OCI-LY1 (cell line): ENCODE data around the gene MED13L.

ENCODE experiments used
- EZH2 ChIP-seq: fragments of 200-600 bp; sonication (generic), shearing (Covaris generic); IDR thresholded peaks from 2 replicates; pipeline ENCODE4 v1.8.0; 2017; ENCODE audit warnings: borderline replicate concordance, mixed run types, mild to moderate bottlenecking, antibody characterized with exemption, low read length, moderate library complexity, mixed read lengths
- TF ChIP-seq, protein P1 (sequence below): fragments of 200-600 bp; sonication (generic), shearing (Covaris generic); IDR thresholded peaks from 2 replicates; pipeline ENCODE4 v1.5.1; 2017; ENCODE audit warnings: mild to moderate bottlenecking, antibody characterized with exemption, low read length, moderate library complexity, mixed read lengths

DNA sequence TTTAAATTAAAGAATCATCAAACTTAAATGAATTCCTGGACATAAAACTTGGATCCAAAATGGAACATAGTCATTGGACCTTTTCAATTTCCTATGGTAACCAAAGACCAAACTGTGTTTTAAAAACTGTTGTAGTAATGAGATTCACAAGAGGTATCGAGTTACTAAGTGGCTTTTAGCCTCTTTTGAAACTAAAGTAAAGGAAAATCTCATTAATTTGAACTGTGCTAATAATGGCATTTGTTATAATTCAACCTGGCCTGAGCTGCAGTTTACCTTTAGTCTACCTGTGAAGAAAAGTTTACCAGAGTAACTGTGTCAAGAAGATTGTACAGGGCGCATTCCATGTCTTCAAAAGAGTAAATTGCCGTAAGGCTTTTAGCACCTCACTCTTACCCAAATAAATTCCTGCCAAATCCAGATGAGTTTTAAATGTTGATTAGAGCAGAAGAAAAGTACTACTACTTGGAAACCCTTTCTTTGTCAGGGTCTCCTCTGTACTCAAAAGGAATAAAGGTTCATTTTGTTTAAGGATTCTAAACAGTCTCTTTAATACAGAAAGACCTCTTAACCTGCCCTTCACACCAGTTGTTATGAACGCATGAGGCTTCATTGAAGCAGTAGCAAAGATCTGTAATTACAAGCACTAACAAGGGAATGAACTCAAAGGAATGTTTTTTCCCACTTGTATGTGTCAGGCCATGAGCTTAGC lies 17.1 kb upstream of the MED13L start:
- TF ChIP-seq EZH2, result no peak
- TF ChIP-seq, protein P1, sequence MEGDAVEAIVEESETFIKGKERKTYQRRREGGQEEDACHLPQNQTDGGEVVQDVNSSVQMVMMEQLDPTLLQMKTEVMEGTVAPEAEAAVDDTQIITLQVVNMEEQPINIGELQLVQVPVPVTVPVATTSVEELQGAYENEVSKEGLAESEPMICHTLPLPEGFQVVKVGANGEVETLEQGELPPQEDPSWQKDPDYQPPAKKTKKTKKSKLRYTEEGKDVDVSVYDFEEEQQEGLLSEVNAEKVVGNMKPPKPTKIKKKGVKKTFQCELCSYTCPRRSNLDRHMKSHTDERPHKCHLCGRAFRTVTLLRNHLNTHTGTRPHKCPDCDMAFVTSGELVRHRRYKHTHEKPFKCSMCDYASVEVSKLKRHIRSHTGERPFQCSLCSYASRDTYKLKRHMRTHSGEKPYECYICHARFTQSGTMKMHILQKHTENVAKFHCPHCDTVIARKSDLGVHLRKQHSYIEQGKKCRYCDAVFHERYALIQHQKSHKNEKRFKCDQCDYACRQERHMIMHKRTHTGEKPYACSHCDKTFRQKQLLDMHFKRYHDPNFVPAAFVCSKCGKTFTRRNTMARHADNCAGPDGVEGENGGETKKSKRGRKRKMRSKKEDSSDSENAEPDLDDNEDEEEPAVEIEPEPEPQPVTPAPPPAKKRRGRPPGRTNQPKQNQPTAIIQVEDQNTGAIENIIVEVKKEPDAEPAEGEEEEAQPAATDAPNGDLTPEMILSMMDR, result no peak
